Caco-2 (cell line): ENCODE results near the gene THTPA. TPM values are rescaled to one million over a fixed set of nuclear protein-coding genes. Genes with fewer than 3 reads are reported as not detected.

ENCODE experiments used
- BruUV-seq: library from RNA; stranded (reverse); fragments of 400-500 nt; replicated peaks from 2 replicates; lab custom pipeline; 2021; lab: Mats Ljungman, UMichigan
- CTCF ChIA-PET: fragments of 300-600 bp; sonication (Branson Sonifier 250); formaldehyde crosslinking; loops from one replicate; lab custom pipeline; 2022; ENCODE audit warnings: antibody characterized with exemption; lab: Charles Lee
- POLR2A ChIA-PET: fragments of 300-600 bp; sonication (Branson Sonifier 250); formaldehyde crosslinking; loops from one replicate; lab custom pipeline; 2022; ENCODE audit warnings: antibody characterized with exemption; lab: Charles Lee
- DNase-seq, 2 experiments: peaks; one replicate each; pipeline versions ENCODE4 v3.0.0 to v3.0.0-alpha.2; 2020 to 2022
- H3K27me3 ChIP-seq: replicated peaks from 2 replicates; pipeline ENCODE4 v1.6.0; 2011; ENCODE audit warnings: low read length; ENCODE audit not compliant: control insufficient read depth, insufficient read depth
- H3K36me3 ChIP-seq: 2 replicates; pipeline ENCODE4 v1.5.1; 2011; ENCODE audit warnings: low read length; ENCODE audit not compliant: control insufficient read depth, insufficient read depth
- H3K4me1 ChIP-seq: fragments of 250-450 bp; sonication (Bioruptor Pico); 2 replicates; pipeline ENCODE4 v1.5.1; 2020; ENCODE audit warnings: mild to moderate bottlenecking
- H3K4me3 ChIP-seq: 2 replicates; pipeline ENCODE4 v1.5.1; 2011; ENCODE audit warnings: low read depth, mild to moderate bottlenecking, control low read depth, low read length
- H3K9me3 ChIP-seq: fragments of 250-450 bp; sonication (Bioruptor Pico); 2 replicates; pipeline ENCODE4 v1.5.1; 2020; ENCODE audit warnings: mild to moderate bottlenecking, moderate library complexity
- H3K27ac Mint-ChIP-seq: one replicate; pipeline ENCODE4 v1.8.0; 2022; ENCODE audit warnings: mixed read lengths; ENCODE audit not compliant: unreplicated experiment
- H3K27me3 Mint-ChIP-seq: one replicate; pipeline ENCODE4 v1.8.0; 2022; ENCODE audit warnings: mixed read lengths; ENCODE audit not compliant: insufficient read depth, unreplicated experiment
- H3K36me3 Mint-ChIP-seq: one replicate; pipeline ENCODE4 v1.8.0; 2022; ENCODE audit warnings: mild to moderate bottlenecking, mixed read lengths; ENCODE audit not compliant: insufficient read depth, unreplicated experiment
- H3K4me1 Mint-ChIP-seq: one replicate; pipeline ENCODE4 v1.8.0; 2022; ENCODE audit warnings: low read depth, mixed read lengths; ENCODE audit not compliant: unreplicated experiment
- H3K4me3 Mint-ChIP-seq: one replicate; pipeline ENCODE4 v1.8.0; 2022; ENCODE audit warnings: mild to moderate bottlenecking, moderate library complexity, mixed read lengths; ENCODE audit not compliant: unreplicated experiment
- H3K9me3 Mint-ChIP-seq: one replicate; pipeline ENCODE4 v1.8.0; 2022; ENCODE audit warnings: mixed read lengths; ENCODE audit not compliant: unreplicated experiment
- intact Hi-C: fragments of 100-400 bp; cut with micrococcal nuclease; formaldehyde crosslinking; loops from one replicate; pipeline ENCODE4 v1.10.0; 2022; ENCODE audit not compliant: unreplicated experiment
- total RNA-seq: library from RNA; stranded (reverse); gene quantifications from 2 replicates; pipeline ENCODE4 v1.2.3, GENCODE V29; 2022
- TF ChIP-seq, protein P1 (sequence below), 2 experiments: fragments of 200-600 bp in 1 of 2; IDR thresholded peaks; 1 replicate in 1 of 2; 2 replicates in 1 of 2; pipeline versions ENCODE4 v1.5.1 to v1.8.0; 2011 to 2022; ENCODE audit warnings: antibody characterized with exemption in 1 of 2, control low read depth in 1 of 2, inconsistent platforms in 1 of 2, low read depth in 1 of 2, low read length in 1 of 2, mild to moderate bottlenecking in 1 of 2, moderate library complexity in 1 of 2; ENCODE audit not compliant: insufficient read depth in 1 of 2, severe bottlenecking in 1 of 2, unreplicated experiment in 1 of 2

The THTPA gene
- total RNA-seq, 1 experiment from 2014 or later: 9.3 TPM

- H3K27me3 ChIP-seq: no peaks in the 10 kb centered on the region
- H3K4me3 Mint-ChIP-seq: no peak overlapping the region
- H3K4me1 Mint-ChIP-seq: peaks cover 14% of the 10 kb centered on the region
- no peaks in the 10 kb centered on the region for H3K9me3 ChIP-seq
- H3K9me3 Mint-ChIP-seq: no peaks in the 10 kb centered on the region
- H3K36me3 ChIP-seq: peaks cover 5% of the 10 kb centered on the region
- ChIA-PET POLR2A (no interaction called here), CTCF (interaction anchor here (0.5 to 7.3 kb wide), 3 partner anchors 24 to 768 kb away, joined by 3 to 50 read pairs (median 5); no protein-coding TSS in a partner anchor)
- TF ChIP-seq, protein P1, sequence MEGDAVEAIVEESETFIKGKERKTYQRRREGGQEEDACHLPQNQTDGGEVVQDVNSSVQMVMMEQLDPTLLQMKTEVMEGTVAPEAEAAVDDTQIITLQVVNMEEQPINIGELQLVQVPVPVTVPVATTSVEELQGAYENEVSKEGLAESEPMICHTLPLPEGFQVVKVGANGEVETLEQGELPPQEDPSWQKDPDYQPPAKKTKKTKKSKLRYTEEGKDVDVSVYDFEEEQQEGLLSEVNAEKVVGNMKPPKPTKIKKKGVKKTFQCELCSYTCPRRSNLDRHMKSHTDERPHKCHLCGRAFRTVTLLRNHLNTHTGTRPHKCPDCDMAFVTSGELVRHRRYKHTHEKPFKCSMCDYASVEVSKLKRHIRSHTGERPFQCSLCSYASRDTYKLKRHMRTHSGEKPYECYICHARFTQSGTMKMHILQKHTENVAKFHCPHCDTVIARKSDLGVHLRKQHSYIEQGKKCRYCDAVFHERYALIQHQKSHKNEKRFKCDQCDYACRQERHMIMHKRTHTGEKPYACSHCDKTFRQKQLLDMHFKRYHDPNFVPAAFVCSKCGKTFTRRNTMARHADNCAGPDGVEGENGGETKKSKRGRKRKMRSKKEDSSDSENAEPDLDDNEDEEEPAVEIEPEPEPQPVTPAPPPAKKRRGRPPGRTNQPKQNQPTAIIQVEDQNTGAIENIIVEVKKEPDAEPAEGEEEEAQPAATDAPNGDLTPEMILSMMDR (IDR thresholded peaks at IDR 0.05; ENCODE audit: insufficient read depth in 1 of 2, low read depth in 1 of 2, low read length in 1 of 2, severe bottlenecking in 1 of 2, unreplicated experiment in 1 of 2): no peak
- intact Hi-C loops: loop anchor here (1.0 kb wide), 1 partner anchor 75 kb away; no protein-coding TSS in a partner anchor
- no peaks in the 10 kb centered on the region for H3K27me3 Mint-ChIP-seq
- DNase-seq: no peak
- peaks cover 42% of the 10 kb centered on the region for H3K36me3 Mint-ChIP-seq
- no TSS peak for BruUV-seq
- no peak overlapping the region for H3K27ac Mint-ChIP-seq
- H3K4me1 ChIP-seq: 0 out of 2 replicates have a peak, but pooled peaks cover 6% of the 10 kb centered on the region
- no peak overlapping the region for H3K4me3 ChIP-seq
Measured at GRCh38 chr14:23558346-23559009, 2.4 kb downstream of the THTPA start.

DNA sequence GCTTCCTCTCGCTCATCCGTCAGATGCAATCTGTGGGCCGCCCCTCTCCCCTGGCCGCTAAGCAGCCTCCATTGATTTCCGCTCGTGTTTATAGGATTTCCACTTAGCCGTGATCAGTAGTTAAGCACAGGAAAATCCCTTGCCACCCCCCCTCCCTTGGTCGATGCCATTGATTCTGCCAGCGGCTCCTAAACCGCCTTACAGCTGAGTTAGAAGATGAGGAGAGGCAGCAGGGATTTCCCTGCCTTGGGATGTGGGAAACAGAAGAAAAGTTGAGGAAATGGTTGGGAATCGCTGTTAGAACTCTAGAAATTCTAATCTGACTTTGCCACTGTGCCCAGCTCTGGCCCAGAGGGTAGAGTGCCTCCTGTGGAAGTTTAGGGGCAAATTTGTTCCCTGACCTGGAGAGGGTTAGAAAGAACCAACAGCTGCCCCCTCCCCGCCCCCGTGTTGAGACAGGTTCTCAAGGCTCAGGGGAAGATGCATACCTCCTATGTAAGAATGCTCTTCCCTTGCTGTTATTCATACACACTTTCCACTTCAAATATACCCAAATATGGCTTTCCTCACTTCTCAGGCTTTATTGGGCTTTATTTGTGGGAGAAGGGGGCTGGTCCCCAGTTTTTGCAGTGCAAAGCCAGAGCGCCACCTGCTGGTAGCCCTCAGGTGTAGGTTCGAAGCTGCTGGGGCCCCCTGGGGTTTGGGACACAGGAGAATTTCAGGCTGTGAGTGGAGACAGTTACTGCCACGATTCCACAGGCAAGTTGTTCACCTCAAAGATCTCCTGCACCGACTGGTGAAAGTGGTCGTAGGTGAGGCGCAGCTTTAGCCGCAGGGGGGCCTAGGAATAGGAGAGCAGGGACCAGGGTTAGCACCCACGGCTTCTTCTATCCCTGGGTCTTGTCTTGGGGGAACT, 3.2 kb downstream of the THTPA start:
- peaks cover 14% of the 10 kb centered on the region for H3K4me1 Mint-ChIP-seq
- no peak overlapping the region for H3K27ac Mint-ChIP-seq
- H3K4me1 ChIP-seq: 0 out of 2 replicates have a peak, but pooled peaks cover 6% of the 10 kb centered on the region
- H3K9me3 ChIP-seq: no peaks in the 10 kb centered on the region
- ChIA-PET CTCF (interaction anchor here (0.5 to 7.3 kb wide), 6 partner anchors 25 to 768 kb away, joined by 3 to 50 read pairs (median 4); no protein-coding TSS in a partner anchor), POLR2A (interaction anchor here (1.2 kb wide), 1 partner anchor 464 kb away, joined by 3 read pairs; the partner anchor contains the start of gene C14orf119)
- BruUV-seq: TSS peak; percentile 7
- intact Hi-C loops: loop anchor here (1.0 kb wide), 1 partner anchor 76 kb away; no protein-coding TSS in a partner anchor
- H3K9me3 Mint-ChIP-seq: no peaks in the 10 kb centered on the region
- H3K27me3 ChIP-seq: no peaks in the 10 kb centered on the region
- peaks cover 5% of the 10 kb centered on the region for H3K36me3 ChIP-seq
- H3K36me3 Mint-ChIP-seq: peaks cover 42% of the 10 kb centered on the region
- TF ChIP-seq, protein P1 (IDR thresholded peaks at IDR 0.05; ENCODE audit: insufficient read depth in 1 of 2, low read depth in 1 of 2, low read length in 1 of 2, severe bottlenecking in 1 of 2, unreplicated experiment in 1 of 2): peak; percentile 80 to 92
- no peak overlapping the region for H3K4me3 Mint-ChIP-seq
- H3K27me3 Mint-ChIP-seq: no peaks in the 10 kb centered on the region
- no peak overlapping the region for H3K4me3 ChIP-seq
- peak; percentile 56 to 68 for DNase-seq
